DMS53 treated with DMSO at 0.1 percent for 48 hours (cell line): ENCODE data around the gene WTAP.
"Not testable (repeated sequence)": the region's sequence is repeated elsewhere in the genome, so short reads cannot be mapped to it uniquely, and the experiment has no call there.

Source experiments
- DNase-seq: peaks from one replicate; lab custom pipeline; 2025; ENCODE audit not compliant: unreplicated experiment; lab: John Stamatoyannopoulos, UW

The WTAP gene

GRCh38 chr6:159726918-159727716 is at the start of gene WTAP:
WTAP (plus strand) TSS chr6:159727506; CDS start chr6:159736266, 8,760 bp downstream.
- peak; percentile 81 for DNase-seq

- DNase-seq, result no peak
These were observed 49.7 kb upstream of the WTAP start for GRCh38 chr6:159677506-159678165.

- no peak for DNase-seq
These were observed 48.7 kb upstream of the WTAP start for GRCh38 chr6:159678574-159678973.

GRCh38 chr6:159679091-159680077 is 47.9 kb upstream of the WTAP start:
- no peak for DNase-seq

GRCh38 chr6:159680104-159680503 is 47.2 kb upstream of the WTAP start:
- no peak for DNase-seq

- DNase-seq, result no peak
These were observed 46.0 kb upstream of the WTAP start for GRCh38 chr6:159681191-159681880.

GRCh38 chr6:159682295-159682694 is 45.0 kb upstream of the WTAP start:
- DNase-seq, result no peak

GRCh38 chr6:159682810-159683209 is 44.5 kb upstream of the WTAP start:
- DNase-seq, result no peak

GRCh38 chr6:159684013-159684304 is 43.3 kb upstream of the WTAP start:
- DNase-seq, result no peak

- DNase-seq, result no peak
These were observed 41.3 kb upstream of the WTAP start for GRCh38 chr6:159686040-159686439.

- no peak for DNase-seq
These were observed 40.6 kb upstream of the WTAP start for GRCh38 chr6:159686703-159687102.

- DNase-seq, result no peak
These were observed 40.0 kb upstream of the WTAP start for GRCh38 chr6:159687341-159687740.

GRCh38 chr6:159688266-159688905 is 38.9 kb upstream of the WTAP start:
- DNase-seq, result no peak

GRCh38 chr6:159689001-159689400 is 38.3 kb upstream of the WTAP start:
- no peak for DNase-seq

GRCh38 chr6:159690135-159690534 is 37.2 kb upstream of the WTAP start:
- DNase-seq, result not testable (repeated sequence)

GRCh38 chr6:159691133-159691962 is 36.0 kb upstream of the WTAP start:
- DNase-seq, result peak; percentile 45

- no peak for DNase-seq
These were observed 35.4 kb upstream of the WTAP start for GRCh38 chr6:159691963-159692287.

- peak; percentile 26 for DNase-seq
These were observed 34.8 kb upstream of the WTAP start for GRCh38 chr6:159692303-159693127.
